ENCODE data around the gene RSPH3.
"Not testable (repeated sequence)": the region's sequence is repeated elsewhere in the genome, so short reads cannot be mapped to it uniquely, and the experiment has no call there.

Gene RSPH3

DNA sequence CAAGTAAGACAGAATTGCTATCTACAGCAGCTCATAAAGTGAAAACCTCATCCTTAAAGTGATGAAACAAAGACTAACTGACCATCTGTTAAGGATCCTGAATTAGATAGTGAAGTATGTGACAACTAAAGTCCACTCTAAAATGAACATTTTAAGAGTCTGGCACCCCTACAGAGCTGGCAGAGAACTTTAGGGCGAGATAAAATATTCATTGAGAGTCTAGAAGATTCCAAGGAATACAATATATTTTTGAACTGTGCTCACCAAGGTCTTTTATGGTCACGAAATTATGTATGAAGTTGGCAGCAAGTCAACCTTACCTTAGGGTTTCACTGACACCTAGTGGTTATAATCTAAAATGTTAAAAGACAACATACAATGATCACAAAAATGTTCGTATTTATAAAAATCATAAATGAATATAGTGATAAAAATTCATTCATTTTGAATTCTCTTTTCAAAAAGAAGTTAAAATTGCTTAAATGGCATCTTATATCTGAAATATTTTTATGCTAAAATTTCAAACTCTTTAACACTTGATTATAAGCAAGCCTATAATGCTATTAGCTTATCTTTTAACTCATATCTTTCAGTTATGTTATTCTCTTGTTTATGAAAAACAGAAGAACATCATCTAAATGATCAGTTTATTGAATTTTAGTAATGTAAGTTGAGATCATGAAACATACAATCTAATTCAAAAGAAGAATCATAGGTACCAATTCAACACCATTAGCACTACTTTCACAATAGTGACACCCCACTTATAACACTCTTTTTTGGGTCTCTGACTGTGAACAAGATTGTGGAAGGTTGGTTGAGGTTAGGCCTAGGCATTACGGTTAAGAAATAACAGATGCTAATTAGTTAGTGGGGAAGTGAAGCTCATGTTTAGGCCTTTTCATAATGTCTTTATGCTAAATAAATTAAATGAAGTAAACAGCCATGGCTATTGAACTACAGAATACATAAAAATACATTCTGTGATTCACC is 27.5 kb downstream of the RSPH3 start:
- DNase-seq (ENCODE audit: low read depth), result no peak

DNA sequence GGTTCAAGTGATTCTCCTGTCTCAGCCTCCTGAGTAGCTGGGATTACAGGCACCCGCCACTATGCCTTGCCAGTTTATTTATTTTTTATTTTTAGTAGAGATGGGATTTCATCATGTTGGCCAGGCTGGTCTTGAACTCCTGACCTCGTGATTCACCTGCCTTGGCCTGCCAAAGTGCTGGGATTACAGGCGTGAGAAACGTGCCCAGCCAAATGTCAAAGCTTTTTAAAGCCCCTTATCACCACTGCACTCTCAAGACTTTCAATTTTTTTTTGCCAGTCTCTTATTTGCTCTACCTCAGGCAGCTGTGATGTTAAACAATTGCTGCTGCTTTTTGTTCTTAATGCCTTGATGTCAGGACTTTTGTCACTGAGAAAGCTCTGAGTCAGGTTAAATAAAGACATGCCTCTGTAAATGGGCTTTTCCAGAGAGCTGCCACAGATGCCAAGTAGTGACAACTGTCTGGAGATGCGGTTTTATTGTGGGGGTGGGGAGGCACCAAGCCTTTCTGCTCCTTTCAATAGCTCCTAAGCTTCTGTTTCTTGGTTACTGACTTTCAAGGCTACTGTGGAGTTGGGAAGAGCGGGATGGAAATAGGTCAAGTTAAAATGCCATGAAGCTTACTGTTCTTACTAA is 29.2 kb downstream of the RSPH3 start:
- no peak for DNase-seq (ENCODE audit: low read depth)

DNA sequence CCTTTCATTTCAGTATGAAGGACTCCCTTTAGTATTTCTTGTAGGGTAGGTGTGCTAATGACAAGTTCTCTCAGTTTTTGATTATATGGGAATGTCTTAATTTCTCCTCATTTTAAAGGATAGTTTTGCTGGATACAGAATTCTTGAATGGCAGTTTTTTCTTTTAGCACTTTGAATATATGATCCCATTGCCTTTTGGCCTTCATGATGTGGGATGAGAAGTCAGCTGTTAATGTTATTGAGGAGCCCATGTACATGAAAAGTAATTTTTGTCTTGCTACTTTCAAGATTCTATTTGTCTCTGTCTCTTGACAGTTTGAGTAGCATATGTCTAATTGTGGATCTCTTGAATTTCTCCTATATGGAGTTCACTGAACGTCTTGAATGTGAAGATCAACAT is 30.9 kb downstream of the RSPH3 start:
- DNase-seq (ENCODE audit: low read depth), result no peak

DNA sequence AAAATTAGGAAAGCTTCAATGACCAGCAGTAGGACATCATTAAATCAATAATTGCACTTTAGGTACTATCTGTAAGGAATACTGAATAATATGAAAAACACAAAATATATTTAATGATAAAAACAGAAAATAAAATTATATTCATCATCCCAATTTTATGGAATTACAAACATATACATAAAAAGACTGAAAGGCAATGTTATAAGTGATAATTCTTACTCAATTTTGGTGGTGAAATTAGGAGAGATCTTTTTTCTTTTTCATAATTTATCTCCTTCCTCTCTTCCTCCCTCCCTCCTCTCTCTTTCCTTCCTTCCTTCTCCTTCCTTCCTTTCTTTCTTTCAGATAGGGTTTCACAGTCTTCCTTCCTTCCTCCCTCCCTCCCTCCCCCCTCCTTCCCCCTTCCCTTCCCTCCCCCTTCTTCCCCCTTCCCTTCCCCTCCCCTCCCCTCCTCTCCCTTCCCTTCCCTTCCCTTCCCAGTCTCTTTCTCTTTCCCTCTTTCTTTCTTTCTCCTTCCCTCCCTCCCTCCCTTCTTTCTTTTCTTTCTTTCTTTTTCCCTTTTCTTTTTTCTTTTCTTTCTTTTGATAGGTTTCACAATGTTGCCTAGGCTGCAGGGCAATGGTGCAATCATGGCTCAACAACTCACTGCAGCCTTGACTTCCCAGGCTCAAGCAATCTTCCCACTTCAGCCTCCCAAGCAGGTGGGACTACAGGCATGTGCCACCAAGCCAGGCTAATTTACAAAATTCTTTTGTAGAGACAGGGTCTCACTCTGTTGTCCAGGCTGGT is 36.8 kb downstream of the RSPH3 start:
- no peak for DNase-seq (ENCODE audit: low read depth)

DNA sequence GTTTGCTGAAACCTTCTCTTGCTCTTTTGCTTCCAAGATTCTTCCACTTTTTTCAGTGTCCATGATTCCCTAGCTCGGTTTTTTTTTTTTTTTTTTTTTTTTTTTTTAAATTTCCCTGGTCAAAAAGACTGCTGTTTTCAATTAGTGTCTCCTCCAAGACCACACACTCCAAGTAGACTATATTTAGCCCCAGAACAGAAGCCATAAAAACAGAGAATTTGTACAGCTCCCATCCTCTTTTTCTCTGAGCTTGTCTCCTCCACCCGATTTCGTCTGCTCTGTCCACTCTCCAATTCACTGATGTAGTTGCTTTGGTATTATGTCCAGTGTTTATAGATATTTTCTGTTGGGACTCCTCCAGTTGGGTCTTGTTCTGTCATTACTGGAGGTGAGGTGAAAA is 37.6 kb downstream of the RSPH3 start:
- no peak for DNase-seq (ENCODE audit: low read depth)

DNA sequence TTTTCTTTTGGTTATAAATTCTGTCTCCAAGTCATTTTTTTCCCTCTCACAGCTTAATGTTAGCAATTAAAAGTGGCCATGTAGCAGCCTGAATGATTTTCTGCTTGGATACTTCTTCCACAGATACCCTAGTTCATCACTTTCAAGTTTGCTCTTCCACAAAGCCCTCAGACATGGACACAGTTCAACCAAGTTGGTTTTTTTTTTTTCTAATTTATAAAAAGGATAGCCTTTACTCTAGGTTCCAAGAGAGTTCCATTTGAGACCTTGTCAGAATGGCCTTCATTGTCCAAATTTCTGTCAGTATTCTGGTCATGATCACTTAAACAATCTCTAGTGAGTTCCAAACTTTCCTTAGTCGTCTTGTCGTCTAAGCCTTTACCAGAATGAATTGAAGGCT is 40.0 kb downstream of the RSPH3 start:
- no peak for DNase-seq (ENCODE audit: low read depth)

DNA sequence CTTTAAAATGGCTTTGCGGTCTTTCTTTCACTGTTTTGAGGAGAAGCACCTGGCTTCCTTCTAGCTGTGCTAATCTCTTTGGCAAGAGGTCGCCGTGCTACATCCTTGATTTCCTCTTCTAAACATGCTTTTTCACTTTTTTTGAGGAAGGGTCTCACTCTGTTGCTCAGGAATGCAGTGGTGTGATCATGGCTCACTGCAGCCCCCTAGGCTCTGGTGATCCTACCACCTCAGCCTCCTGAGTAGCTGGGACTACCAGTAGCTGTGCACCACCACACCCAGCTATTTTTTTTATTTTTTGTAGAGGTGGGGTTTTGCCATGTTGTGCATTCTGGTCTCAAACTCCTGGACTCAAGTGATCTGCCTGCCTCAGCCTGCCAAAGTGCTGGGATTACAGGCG is 40.5 kb downstream of the RSPH3 start:
- no peak for DNase-seq (ENCODE audit: low read depth)

DNA sequence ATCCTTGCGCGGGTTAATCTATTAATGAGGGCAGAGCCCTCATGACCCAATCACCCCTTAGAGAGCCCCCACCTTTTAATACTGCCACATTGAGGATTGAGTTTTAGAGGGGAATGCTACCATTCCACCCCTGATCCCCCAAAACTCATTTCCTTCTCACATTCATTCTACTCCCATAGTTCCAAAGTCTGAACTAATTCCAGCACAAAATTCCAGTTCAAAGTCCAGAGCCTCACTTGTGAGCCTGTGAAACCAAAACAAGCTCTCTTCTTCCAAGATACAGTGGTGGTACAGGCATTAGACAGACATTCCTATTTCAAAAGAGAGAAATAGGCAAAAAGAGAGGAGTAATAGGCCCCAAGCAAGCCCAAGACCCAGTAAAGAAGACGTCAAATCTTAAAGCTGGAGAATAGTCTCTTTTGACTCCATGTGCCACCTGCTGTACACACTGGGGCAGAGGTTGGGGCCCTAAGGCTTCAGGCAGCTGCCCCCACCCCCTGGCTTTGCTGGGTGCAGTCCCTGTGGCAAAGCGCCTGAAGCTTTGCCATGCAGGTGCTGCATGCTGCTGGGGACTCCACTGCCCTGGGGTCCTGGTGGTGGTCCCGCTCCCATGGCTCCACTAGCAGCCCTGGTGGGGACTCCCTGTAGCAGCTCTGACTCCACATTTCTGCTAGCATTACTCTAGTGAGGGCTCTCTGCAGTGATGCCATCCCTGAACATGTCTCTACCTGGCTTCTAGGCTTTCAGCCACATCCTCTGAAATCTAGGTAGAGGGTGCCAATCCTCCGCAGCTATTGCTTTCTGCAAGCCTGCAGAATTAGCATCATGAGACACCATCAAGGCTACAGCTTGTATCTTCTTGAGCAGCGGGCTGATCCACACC is 41.3 kb downstream of the RSPH3 start:
- no peak for DNase-seq (ENCODE audit: low read depth)

DNA sequence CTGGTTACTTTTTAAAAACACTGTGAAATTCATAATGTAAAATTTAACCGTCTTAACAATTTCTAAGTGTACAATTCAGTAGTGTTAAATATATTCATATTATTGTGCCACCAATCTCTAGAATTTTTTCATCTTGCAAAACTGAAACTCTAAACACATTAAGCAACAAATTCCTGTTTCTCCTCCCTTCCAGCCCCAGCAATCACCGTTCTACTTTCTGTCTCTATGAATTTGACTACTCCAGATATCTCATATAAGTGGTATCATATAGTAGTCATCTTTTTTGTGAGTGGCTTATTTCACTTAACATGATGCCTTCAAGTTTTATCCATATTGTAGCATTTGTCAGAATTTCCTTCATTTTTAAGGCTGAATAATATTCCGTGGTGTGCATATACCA is 44.7 kb downstream of the RSPH3 start:
- DNase-seq (ENCODE audit: low read depth), result no peak

DNA sequence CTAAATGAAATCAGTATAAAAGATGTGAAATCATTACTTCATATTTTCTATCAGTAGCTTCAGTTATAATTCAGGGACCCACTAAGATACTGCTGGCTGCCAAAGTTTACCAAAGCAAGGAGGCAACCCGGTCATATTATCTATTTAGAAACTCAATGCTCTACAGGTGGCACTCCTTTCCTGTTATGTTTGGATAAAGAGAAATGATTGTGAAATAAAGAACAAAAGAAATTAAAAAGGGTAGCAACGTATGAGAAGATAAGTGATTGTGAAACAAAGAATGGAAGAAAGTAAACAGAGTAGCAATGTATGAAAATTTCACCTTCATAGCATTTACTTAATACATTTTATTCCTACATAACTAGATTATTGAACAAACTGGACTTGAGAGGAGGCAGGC is 45.2 kb downstream of the RSPH3 start:
- no peak for DNase-seq (ENCODE audit: low read depth)

DNA sequence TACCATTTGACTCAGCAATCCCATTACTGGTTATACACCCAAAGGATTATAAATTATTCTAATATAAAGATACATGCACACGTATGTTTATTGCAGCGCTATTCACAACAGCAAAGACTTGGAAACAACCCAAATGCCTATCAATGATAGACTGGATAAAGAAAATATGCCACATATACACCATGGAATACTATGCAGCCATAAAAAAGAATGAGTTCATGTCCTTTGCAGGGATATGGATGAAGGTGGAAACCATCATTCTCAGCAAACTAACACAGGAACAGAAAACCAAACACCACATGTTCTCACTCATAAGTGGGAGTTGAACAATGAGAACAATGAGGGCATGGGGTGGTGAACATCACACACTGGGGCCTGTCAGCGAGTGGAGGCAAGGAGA is 48.0 kb downstream of the RSPH3 start:
- not testable (repeated sequence) for DNase-seq (ENCODE audit: low read depth)

DNA sequence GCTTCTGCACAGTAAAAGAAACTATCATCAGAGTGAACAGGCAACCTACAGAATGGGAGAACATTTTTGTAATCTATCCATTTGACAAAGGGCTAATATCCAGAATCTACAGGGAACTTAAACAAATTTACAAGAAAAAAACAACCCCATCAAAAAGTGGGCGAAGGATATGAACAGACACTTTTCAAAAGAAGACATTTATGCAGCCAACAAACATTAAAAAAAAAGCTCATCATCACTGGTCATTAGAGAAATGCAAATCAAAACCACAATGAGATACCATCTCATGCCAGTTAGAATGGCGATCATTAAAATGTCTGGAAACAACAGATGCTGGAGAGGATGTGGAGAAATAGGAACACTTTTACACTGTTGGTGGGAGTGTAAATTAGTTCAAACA is 48.4 kb downstream of the RSPH3 start:
- DNase-seq (ENCODE audit: low read depth), result not testable (repeated sequence)

DNA sequence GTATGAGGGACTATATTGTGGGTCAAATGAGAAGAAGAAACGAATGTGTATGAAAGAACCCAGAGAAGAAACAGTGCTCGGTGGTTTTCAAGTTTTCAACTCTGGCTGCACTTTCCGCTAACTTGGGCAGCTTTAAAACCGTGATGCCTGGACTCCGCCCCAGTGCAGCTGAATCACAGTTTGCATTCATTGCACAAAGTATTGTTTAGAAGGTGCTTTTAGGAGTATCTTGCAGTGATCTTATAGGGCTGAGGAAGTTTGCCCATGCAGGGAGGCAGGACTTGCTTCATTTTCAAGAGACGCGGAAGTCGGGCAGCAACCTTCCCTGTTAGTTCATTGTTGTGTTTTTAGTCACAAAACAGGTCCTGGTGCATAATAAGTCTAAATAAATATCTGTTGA is 52.7 kb downstream of the RSPH3 start:
- no peak for DNase-seq (ENCODE audit: low read depth)

DNA sequence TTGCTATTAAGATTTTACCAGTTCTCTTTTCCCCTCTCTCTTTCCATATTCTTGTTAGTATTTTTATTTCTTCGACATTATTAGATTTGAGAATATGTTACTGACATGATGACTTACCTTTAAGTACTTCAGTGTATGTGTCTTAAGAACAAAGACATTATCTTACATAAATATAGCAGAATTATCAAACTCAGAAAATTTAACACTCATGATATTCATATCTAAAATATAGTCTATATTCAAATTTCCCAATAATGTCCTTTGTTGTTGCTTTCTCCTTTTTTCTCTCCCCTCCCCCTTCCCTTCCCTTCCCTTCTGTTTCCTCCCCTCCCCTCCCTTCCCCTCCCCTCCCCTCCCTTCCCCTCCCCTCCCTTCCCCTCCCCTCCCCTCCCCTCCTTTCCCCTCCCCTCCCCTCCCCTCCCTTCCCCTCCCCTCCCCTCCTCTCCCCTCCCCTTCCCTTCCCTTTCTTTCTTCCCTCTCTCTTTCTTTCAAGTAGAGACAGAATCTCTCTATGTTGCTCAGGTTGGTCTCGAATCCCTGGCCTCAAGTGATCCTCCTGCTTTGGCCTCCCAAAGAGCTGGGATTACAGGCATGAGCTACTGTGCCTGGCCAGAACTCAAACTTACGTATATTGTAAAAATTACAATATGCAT is 56.5 kb downstream of the RSPH3 start:
- no peak for DNase-seq (ENCODE audit: low read depth)

DNA sequence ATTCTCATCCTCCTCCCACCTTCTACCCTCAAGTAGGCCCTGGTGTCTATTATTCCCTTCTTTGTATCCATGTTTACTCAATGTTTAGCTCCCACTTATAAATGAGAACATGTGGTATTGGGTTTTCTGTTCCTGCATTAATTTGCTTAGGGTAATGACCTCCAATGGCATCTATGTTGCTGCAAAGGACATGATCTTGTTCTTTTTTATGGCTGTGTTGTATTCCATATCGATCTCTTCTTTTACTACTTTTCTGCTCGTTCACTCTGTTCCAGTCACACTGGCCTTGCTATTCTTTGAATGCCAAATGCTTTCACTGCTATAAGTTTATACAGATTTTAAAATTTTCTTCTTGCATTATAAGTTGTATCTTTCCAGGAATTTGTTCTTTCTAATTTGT is 57.7 kb downstream of the RSPH3 start:
- no peak for DNase-seq (ENCODE audit: low read depth)

DNA sequence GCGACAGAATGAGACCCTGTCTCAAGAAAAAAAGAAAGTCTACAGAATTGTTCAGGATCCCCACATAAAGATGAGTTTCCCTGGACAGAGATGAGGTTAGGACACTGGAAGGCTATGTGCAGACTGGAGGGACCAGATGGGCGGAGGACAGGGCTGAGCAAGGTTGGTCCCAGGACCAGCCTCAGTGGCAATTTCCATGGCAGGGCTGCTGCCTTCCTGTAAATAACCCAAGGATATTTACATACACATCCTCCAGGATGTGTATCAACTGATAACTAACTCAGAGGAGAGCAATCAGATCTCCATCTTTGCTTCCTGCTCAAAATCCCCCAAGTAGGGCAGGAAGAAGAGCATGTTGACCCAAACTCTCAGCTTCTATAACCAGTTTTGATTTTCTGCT is 58.8 kb downstream of the RSPH3 start:
- no peak for DNase-seq (ENCODE audit: low read depth)

DNA sequence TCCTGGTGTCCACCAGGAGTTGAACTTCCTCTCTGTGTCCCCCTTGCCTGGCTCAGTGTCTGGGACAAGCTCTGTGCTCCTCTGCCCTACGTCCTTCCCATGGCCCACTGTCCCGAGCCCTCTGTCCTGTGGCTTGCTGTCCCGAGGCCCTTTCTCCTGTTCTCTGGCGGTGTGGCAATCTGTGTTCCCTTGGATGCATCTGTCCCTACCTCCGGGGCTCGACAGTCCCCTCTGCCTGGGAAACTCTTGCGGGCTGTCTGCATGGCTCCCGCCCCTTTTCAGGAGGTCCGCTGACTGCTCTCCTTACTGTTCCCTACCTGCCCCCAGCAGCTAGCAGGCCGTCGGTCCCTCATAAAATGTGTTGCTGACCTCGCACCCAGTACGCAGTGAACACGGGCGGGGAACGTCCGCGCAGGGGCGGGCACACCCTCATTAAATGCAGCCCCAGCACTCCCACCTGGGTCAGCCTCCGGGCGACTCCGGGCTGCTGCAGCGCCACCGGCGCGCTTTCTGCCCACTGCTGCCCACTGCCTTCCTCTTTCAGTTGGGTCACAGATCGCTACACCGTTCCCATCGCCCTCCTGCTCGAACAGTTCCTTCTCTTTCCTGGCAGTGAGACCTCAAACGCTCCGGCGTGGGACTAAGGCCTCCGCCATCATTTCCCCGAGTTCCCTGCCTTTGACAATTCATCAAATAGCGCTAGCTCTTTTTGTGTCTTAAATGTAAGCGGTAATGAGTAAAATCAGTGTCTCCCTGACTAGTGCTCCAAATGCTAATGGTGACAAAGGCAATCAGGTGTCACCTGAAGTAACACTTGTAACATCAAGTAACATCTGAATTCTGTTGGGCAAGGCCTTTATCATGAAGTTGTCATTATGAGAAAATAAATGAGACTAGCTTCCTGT is 60.5 kb downstream of the RSPH3 start:
- DNase-seq (ENCODE audit: low read depth), result no peak

DNA sequence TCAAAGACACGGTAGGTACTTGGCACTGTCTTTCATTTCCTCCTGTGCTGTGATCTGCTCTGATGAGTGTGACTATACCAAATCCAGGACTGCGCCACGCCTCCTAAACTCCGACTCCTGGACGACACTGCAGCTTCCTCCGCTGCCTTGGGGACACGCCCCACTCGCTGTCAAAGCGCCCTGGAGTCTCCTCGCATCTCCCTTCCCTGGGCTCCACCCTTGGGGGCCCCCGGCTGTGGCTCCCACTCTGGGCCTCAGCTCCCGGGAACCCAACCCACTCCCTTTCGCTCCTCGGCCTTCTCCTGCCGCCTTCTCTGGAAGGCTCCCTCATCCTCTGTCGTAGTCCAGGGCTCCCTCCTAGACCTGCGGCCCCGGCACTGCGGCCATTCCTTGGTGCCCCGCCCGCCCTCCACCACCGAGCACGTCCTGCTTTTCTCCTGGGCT is 61.2 kb downstream of the RSPH3 start:
- DNase-seq (ENCODE audit: low read depth), result no peak

DNA sequence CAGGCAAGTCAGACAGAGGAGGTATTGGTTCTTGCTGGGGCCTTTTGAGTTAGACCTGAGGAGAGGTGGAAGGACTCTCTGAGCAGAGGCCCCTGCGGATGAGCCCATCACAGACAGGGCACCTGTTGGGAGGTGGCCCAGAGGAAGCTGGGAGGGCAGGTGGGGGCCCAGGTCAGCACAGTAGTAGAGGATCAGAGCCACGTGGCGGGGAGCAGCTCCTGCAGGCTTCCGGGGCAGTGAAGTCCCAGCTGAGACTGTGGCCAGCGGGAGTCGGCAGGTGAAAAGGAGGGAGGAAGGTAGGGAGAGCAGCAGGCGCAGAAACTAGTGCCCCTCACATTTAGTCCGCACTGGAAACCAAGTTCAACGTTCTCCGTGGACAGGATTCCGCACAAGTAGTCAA is 61.8 kb downstream of the RSPH3 start:
- no peak for DNase-seq (ENCODE audit: low read depth)

DNA sequence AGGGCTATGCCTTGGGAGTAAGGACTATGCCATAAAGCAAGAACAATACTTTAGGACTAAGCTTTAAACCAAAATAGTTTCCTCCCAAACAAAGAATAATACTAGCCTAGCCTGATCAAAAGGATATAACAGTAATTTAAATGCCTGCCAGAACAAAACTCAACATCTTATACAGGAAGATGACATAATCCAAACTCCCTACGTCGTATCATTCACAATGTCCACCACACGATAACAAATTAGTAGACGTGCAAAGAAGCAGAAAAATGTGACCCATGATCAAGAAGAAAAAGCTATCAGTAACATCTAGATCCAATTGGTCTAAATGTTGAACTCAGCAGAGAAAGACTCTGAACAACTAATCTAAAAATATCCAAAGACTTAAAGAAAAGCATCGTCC is 65.8 kb downstream of the RSPH3 start:
- DNase-seq (ENCODE audit: low read depth), result no peak

Measured in activated gamma-delta T cell treated with anti-CD3 and anti-CD28 coated beads, Interleukin-2, amount 50 U/mL, for 16 hours (primary cell).